Activated T-helper 17 cell treated with anti-CD3 and anti-CD28 coated beads, Interleukin-2, amount 50 U/mL, for 72 hours (primary cell): ENCODE data around the gene SLC44A1. TPM values are rescaled to one million over a fixed set of nuclear protein-coding genes. Genes with fewer than 3 reads are reported as not detected.

ENCODE experiments used
- ATAC-seq: fragments of 150-1000 bp; cut with Tn5 transposase; replicated peaks from 2 replicates; pipeline ENCODE4 v1.10.0; 2021; ENCODE audit warnings: mild to moderate bottlenecking, moderate library complexity
- H3K27ac Mint-ChIP-seq: one replicate; pipeline ENCODE4 v1.8.0; 2022; ENCODE audit warnings: mixed read lengths
- H3K27me3 Mint-ChIP-seq: one replicate; pipeline ENCODE4 v1.8.0; 2022; ENCODE audit warnings: mixed read lengths
- H3K36me3 Mint-ChIP-seq: one replicate; pipeline ENCODE4 v1.8.0; 2022; ENCODE audit warnings: low read depth, mild to moderate bottlenecking, mixed read lengths
- H3K4me1 Mint-ChIP-seq: one replicate; pipeline ENCODE4 v1.8.0; 2022; ENCODE audit warnings: mixed read lengths
- H3K4me3 Mint-ChIP-seq: one replicate; pipeline ENCODE4 v1.8.0; 2022; ENCODE audit warnings: mild to moderate bottlenecking, mixed read lengths
- H3K9me3 Mint-ChIP-seq: one replicate; pipeline ENCODE4 v1.8.0; 2022; ENCODE audit warnings: mixed read lengths
- total RNA-seq, 2 donors: library from RNA; stranded (reverse); gene quantifications; one replicate each; pipeline ENCODE4 v1.2.3, GENCODE V29; 2022

The SLC44A1 gene
- total RNA-seq, 2 donors from 2014 or later: 4.4 to 5.0 TPM

DNA sequence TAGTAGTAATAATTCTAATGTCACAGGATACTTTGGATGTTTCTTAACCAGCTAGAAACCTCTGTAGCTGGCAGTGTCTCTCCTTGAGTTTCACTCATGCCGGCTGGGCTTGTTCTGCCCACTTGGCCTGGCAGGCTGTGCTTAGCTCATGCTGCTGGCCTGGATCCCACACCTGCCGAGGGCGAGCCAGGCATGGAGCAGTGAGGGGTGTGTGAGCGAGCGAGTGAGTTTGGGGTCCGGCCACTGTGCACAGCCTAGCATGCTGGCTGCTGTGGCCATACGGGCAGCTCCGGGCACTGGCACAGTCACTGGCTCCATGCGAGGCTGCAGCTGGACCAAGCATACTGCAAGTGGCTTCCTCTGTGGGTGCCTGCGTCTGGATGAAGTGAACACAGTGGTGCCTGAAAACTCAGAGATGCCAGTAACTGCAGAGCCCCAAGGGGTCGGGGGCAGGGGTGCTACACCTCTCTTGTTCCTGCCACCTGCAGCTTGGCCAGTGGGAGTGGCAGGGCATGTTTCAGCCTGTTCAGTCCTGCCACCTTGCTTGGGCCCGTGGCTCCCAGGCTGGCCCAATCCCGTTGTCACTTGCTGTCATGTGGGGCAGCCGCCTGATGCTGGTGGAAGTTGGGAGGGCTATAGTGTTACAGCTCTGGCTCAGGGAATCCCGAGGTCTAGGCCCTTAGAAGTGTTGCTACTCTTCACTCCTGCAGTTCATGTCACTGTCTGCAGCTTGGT, 213.3 kb downstream of the SLC44A1 start:
- no peaks in the 10 kb centered on the region for H3K4me1 Mint-ChIP-seq
- no peak overlapping the region for H3K4me3 Mint-ChIP-seq
- no peak for ATAC-seq
- H3K36me3 Mint-ChIP-seq: no peaks in the 10 kb centered on the region
- H3K9me3 Mint-ChIP-seq: no peaks in the 10 kb centered on the region
- H3K27me3 Mint-ChIP-seq: no peaks in the 10 kb centered on the region
- no peak overlapping the region for H3K27ac Mint-ChIP-seq

DNA sequence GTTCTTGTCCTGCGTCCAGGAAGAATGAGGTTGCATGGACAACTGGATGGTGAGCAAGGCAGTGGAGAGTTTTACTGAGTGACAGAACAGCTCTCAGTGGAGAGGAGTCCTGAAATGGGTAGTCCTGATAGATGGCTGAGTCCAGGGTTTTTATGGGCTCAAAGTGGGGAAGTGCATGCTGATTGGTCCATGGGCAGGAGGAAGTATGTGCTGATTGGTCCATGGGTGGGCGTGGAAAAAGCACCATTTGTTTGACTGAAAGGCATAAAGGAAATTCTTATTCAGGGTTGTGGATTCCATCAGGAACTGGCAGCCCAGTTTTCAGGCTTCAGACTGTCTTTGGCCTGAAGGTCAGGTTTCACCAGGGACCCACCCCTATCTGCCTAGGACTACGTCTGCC, 214.0 kb downstream of the SLC44A1 start:
- Mint-ChIP-seq H3K9me3 (no peaks in the 10 kb centered on the region), H3K36me3 (no peaks in the 10 kb centered on the region), H3K27me3 (no peaks in the 10 kb centered on the region), H3K27ac (no peak overlapping the region), H3K4me3 (no peak overlapping the region), H3K4me1 (no peaks in the 10 kb centered on the region)
- no peak for ATAC-seq

DNA sequence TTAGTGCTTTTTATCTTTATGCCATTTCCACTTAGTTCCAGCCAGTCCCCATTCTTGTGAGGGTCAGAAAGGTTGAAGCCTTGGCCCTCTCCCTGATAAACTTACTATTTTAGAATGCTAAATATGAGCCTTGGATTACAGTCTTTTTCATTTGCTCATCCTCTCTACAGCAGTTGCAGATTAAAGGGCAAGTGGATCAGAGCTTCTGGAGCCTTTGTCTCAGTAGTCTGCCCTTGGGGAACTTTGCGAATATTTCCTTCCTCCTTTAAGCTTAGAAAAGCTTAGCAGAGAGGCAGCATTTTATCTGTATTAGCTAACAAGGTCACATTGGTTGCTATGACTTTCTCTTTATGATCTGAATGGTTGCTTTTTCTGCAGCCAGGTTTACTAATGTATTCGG, 214.9 kb downstream of the SLC44A1 start:
- H3K9me3 Mint-ChIP-seq: no peaks in the 10 kb centered on the region
- H3K27ac Mint-ChIP-seq: no peak overlapping the region
- ATAC-seq: no peak
- peaks cover 5% of the 10 kb centered on the region for H3K36me3 Mint-ChIP-seq
- H3K27me3 Mint-ChIP-seq: no peaks in the 10 kb centered on the region
- no peaks in the 10 kb centered on the region for H3K4me1 Mint-ChIP-seq
- no peak overlapping the region for H3K4me3 Mint-ChIP-seq

DNA sequence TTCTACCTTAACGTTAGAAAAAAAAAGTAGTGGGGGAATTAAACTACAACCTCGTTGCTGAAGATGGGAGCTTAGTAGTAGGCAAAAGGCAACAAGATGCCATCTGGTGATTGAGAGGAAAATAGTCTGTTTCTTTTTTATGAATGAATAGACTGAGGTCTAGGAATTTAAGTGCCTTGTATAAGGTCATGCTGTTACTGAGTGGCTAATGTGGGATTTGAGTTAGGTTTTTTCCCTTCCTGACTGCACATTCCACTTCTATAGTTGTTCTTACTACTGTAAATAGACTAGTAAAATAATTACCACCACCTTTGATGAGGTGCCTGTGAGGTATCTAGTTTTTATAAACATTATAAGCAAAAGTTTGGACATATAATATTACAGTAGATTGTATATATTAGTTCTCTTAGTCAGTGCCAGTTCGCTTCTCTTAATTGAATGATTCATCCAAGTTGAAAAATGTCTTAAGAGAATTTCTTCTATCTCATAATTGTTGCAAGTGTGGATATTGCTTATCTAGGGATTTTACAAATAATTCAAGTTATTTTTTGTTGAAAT, 222.5 kb downstream of the SLC44A1 start:
- Mint-ChIP-seq H3K4me3 (no peak overlapping the region), H3K4me1 (no peaks in the 10 kb centered on the region), H3K9me3 (no peaks in the 10 kb centered on the region), H3K36me3 (peaks cover 40% of the 10 kb centered on the region), H3K27me3 (no peaks in the 10 kb centered on the region), H3K27ac (no peak overlapping the region)
- ATAC-seq: no peak

DNA sequence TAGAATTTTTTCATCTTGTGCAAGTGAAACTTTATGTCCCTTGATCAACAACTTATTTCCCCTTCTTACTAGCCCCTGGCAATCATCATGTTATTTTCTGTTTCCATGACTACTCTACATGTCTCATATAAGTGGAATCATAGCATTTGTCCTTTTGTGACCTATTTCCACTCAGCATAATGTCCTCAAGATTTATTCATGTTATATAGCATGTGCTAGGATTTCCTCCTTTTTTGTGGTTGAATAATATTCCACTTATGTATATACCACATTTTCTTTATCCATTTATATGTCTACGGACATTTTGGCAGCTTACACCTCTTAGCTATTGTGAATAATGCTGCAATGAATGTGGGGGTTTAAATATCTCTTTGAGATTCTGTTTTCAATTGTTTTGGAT, 224.4 kb downstream of the SLC44A1 start:
- ATAC-seq: no peak
- peaks cover 40% of the 10 kb centered on the region for H3K36me3 Mint-ChIP-seq
- H3K9me3 Mint-ChIP-seq: no peaks in the 10 kb centered on the region
- no peaks in the 10 kb centered on the region for H3K4me1 Mint-ChIP-seq
- H3K27me3 Mint-ChIP-seq: no peaks in the 10 kb centered on the region
- H3K4me3 Mint-ChIP-seq: no peak overlapping the region
- H3K27ac Mint-ChIP-seq: no peak overlapping the region

DNA sequence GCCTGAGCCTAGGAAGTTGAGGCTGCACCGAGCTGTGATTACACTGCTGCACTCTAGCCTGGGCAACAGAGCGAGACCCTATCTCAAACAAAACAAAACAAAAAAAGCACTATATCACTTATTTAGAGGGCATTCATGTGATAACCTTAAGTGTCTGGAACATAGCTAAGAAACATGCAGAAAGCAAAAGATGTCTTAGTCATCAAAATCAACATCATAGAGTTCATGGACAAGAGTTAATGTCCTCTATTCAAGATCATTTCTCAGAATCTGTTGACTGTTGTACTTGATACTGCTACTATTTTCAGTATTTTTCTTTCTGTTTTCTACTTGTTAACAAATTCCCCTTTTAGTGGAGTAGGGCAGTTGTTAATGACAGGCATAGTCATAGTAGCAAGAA, 228.8 kb downstream of the SLC44A1 start:
- Mint-ChIP-seq H3K9me3 (no peaks in the 10 kb centered on the region), H3K4me3 (no peak overlapping the region), H3K27ac (no peak overlapping the region), H3K36me3 (peaks cover 19% of the 10 kb centered on the region), H3K4me1 (no peaks in the 10 kb centered on the region), H3K27me3 (no peaks in the 10 kb centered on the region)
- no peak for ATAC-seq

DNA sequence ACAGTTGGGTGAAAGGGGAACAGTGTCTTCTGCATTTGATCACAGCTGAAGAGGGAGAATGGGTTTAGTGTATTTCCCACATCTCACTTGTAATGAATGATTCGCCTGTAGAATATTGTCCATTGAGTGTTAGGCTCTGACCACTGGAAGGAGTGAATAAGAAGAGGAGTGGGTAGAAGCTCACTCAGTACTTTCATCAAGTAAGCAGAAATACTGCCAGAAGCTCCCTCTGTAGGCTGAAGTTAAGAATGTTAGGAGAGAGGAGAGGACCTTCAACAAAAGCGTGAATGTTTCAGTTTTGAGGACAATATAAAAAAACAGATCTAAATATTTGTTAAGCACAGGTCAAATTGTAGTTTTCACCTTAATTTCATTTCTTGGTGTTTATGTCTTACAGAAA, 230.9 kb downstream of the SLC44A1 start:
- Mint-ChIP-seq H3K4me3 (no peak overlapping the region), H3K27ac (no peak overlapping the region), H3K9me3 (no peaks in the 10 kb centered on the region), H3K36me3 (peaks cover 6% of the 10 kb centered on the region), H3K4me1 (no peaks in the 10 kb centered on the region), H3K27me3 (no peaks in the 10 kb centered on the region)
- peak; percentile 65 for ATAC-seq

DNA sequence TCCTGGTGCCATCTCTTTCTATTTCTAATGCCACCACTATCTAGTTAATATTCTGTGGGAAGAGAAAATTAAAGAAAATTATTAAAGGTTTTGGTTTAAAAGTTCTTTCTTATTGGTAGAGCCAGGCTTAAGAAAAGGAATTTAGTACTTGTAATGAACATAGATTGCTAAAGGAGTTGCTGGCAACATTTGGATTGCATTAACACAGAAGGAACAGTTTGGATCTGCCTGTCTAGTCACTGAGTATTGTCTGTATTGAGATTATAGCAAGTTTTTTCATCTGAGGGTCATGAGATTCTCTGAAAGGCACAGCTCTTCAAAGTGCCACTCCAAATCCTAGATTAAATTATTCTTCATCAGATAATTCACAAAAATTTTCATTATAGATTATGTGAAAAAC, 235.4 kb downstream of the SLC44A1 start:
- Mint-ChIP-seq H3K4me1 (no peaks in the 10 kb centered on the region), H3K4me3 (no peak overlapping the region), H3K27me3 (no peaks in the 10 kb centered on the region), H3K27ac (no peak overlapping the region), H3K9me3 (no peaks in the 10 kb centered on the region), H3K36me3 (no peaks in the 10 kb centered on the region)
- no peak for ATAC-seq

DNA sequence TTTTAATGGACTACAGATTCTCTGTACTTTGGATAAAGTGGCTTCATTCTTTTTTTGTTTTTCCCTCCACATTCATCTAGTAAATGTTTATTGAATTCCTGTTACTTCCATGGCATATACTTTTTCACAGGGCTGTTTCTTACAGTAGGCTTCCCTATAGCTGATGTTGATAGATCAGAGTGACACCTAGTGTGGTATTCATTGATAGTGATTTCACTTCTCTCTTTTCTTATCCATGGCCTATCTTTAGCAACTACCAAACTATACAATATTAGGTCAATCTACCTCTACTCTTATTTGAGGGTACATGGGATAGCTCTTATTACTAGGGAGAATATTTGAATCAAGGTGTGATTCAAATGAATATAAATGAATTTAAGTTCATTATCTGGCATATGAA, 239.2 kb downstream of the SLC44A1 start:
- H3K4me3 Mint-ChIP-seq: no peak overlapping the region
- H3K36me3 Mint-ChIP-seq: no peaks in the 10 kb centered on the region
- H3K9me3 Mint-ChIP-seq: no peaks in the 10 kb centered on the region
- ATAC-seq: no peak
- H3K27me3 Mint-ChIP-seq: no peaks in the 10 kb centered on the region
- no peaks in the 10 kb centered on the region for H3K4me1 Mint-ChIP-seq
- H3K27ac Mint-ChIP-seq: no peak overlapping the region

DNA sequence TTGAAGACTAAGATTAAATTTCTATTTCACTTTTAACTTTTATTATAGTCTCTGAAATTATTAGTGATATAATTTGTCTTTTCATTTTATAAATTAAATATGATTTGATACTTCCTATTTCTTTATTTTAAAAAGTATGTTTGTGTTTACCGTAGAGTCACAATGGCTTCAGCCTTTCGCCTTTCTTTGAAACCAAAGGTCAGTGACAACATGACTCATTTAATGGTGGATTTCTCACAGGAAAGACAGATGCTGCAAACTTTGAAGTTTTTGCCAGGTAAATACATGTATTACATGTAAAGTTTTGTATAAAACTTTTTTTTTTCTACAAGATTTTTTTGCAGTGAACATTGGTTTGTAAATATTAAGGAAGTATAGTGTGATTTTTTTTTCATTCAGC, 239.8 kb downstream of the SLC44A1 start:
- no peak for ATAC-seq
- H3K27me3 Mint-ChIP-seq: no peaks in the 10 kb centered on the region
- H3K36me3 Mint-ChIP-seq: no peaks in the 10 kb centered on the region
- no peaks in the 10 kb centered on the region for H3K4me1 Mint-ChIP-seq
- no peak overlapping the region for H3K27ac Mint-ChIP-seq
- H3K4me3 Mint-ChIP-seq: no peak overlapping the region
- H3K9me3 Mint-ChIP-seq: no peaks in the 10 kb centered on the region

DNA sequence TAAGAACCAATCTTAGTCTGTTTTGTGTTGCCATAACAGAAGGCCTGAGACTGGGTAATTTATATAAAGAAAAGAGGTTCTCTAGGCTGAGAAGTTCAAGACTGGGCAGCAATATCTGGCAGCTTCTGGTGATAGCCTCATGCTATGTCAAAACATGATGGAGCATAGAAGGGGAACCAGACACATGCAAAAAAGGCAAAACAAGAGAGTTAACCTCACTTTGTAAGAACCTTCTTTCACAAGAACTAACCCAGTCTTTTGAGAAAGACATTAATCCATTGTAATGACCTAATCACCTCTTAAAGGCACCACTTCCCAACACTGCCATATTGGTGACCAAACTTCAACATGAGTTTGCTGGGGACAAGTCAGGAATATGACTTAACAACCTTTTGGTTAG, 240.7 kb downstream of the SLC44A1 start:
- Mint-ChIP-seq H3K4me3 (no peak overlapping the region), H3K27me3 (no peaks in the 10 kb centered on the region), H3K9me3 (no peaks in the 10 kb centered on the region), H3K36me3 (no peaks in the 10 kb centered on the region), H3K4me1 (no peaks in the 10 kb centered on the region), H3K27ac (no peak overlapping the region)
- no peak for ATAC-seq

Other genes starting within 250 kb of the SLC44A1 start
- gene FSD1L, start 203.4 kb downstream of the SLC44A1 start, total RNA-seq: 1 to 10 TPM; 3.4 to 4.6 TPM